MM.1S (cell line): Measurements from ENCODE around the gene FGF9.

Source experiments
- CTCF ChIP-seq: fragments of 300-600 bp; sonication (generic); IDR thresholded peaks from 2 replicates; pipeline ENCODE4 v1.5.1; 2016; ENCODE audit warnings: antibody characterized with exemption, low read length, mixed read lengths
- EZH2 ChIP-seq: fragments of 300-600 bp; sonication (generic); optimal IDR thresholded peaks from 2 replicates; pipeline ENCODE3; 2017; ENCODE audit warnings: low read depth, mild to moderate bottlenecking, antibody characterized with exemption, low read length, mixed read lengths
- EZH2phosphoT487 ChIP-seq: fragments of 300-600 bp; sonication (generic); IDR thresholded peaks from 2 replicates; pipeline ENCODE4 v1.6.1; 2018; ENCODE audit warnings: antibody characterized with exemption, low read length

DNA sequence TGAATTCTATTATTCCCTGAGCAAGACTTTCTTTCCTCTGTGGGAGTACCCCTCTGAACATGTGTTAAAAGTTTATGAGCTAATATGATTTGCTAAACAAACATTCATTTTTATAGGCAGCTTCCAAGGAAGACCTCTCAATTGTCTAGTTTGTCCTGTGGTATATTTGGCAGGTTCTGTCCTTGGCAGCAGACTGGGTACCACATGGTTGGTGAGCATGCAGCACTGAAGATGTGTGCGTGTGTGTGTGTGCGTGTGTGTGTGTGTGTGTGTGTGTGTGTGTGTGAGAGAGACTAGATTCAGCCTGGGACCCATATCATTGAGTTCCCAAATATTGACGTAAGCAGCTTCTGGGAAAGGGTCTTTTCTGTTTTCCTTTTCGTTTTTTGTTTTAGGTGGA is 24.0 kb downstream of the FGF9 start:
- TF ChIP-seq CTCF (no peak), EZH2phosphoT487 (no peak), EZH2 (no peak)
